SU-DHL-6 (cell line): Measurements from ENCODE around the gene DNAJB14.

ENCODE experiments used
- CTCF ChIP-seq: fragments of 200-600 bp; sonication (generic); IDR thresholded peaks from one replicate; pipeline ENCODE4 v1.5.1; 2017; ENCODE audit warnings: antibody characterized with exemption, mild to moderate bottlenecking, low read length, moderate library complexity; ENCODE audit not compliant: insufficient read depth, poor library complexity, severe bottlenecking
- EZH2phosphoT487 ChIP-seq: fragments of 200-600 bp; sonication (generic), shearing (Covaris generic); conservative IDR thresholded peaks from 2 replicates; pipeline ENCODE4 v1.6.1; 2018; ENCODE audit warnings: mild to moderate bottlenecking, antibody characterized with exemption, low read length, moderate library complexity, mixed read lengths

DNA sequence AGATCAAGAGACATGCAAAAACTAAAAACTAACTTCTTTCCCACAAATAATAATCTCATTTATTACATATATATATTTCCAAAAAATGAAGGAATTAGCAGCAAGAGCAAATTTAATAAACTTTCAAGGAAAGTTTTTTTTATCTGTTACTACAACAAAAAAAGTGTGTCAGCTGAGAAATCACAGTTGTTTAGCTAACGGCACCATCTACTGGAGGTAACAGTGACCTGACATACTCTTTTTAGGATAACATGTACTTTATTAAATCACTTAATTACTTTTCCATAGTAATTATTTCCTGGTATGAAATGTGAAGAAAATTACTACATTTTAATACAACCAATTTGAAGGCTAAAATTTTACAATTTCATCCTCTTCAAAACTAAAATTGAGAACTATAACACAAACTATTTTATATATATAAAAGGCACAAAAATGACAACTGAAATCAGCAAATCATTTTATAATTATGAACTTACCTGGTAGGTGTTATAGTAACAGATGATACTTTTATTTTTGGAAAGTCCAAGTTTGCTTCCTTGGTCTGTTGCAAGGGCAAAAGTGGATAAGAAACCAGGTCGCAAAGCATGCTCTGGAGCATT, 61.3 kb downstream of the DNAJB14 start:
- TF ChIP-seq CTCF (no peak), EZH2phosphoT487 (no peak)
